PC-3 (cell line): ENCODE data around the gene GDA.

Experiments used
- CTCF ChIP-seq: fragments of 300-600 bp; sonication (generic); conservative IDR thresholded peaks from 2 replicates; pipeline ENCODE4 v1.5.1; 2017; ENCODE audit warnings: antibody characterized with exemption, low read depth, mild to moderate bottlenecking, low read length
- EZH2 ChIP-seq: fragments of 300-600 bp; sonication (generic); IDR thresholded peaks from one replicate; pipeline ENCODE4 v1.6.1; 2017; ENCODE audit warnings: antibody characterized with exemption, mild to moderate bottlenecking, low read length; ENCODE audit not compliant: unreplicated experiment

GRCh38 chr9:72185561-72185960, 36.3 kb downstream of the GDA start:
- TF ChIP-seq CTCF (no peak), EZH2 (no peak)
